Femur (tissue), 1 donor: Measurements from ENCODE around the gene CCSER1.
"Not testable (repeated sequence)": the region's sequence is repeated elsewhere in the genome, so short reads cannot be mapped to it uniquely, and the experiment has no call there.

ENCODE experiments used
- DNase-seq: peaks from one replicate; pipeline ENCODE4 v3.0.0-alpha.2; 2017

CCSER1 gene

GRCh38 chr4:91092398-91092980, 965.3 kb downstream of the CCSER1 start:
- no peak for DNase-seq

DNA sequence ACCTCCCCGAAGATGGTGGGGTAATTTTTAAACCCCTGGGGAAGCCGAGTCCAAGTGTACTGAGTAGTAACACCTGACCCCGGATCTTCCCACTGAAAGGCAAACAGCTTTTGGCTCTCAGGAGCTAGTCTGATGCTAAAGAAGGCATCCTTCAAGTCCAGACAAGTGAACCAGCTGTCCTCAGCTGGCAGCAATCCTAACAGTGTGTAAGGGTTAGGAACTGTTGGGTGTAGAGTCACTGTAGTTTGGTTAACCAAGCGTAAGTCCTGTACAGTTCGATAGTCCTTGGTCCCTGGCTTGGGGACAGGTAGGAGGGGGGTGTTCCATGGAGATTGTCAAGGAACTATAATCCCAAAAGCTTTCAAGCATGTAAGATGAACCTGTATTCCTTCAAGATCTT, 967.0 kb downstream of the CCSER1 start:
- DNase-seq, result not testable (repeated sequence)

DNA sequence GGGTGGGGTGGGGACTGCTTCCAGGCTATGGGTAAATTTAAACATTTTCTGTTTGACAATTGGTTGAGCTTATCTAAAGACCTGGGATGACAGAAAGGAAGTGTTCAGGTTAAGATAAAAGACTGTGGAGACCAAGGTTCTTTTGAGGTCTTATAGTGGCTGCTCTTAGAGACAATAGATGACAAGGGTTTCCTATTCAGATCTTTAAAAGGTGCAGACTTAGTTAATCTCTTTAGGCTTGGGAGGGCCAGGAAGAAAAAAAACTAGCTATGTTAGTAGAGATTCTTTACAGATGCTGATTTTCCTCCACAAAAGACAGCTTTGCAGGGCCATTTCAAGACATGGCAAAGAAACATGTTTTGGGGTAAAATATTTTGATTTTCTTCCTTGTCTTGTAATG, 972.5 kb downstream of the CCSER1 start:
- DNase-seq, result no peak

GRCh38 chr4:91108751-91109150, 981.6 kb downstream of the CCSER1 start:
- no peak for DNase-seq

- DNase-seq, result no peak
Observed at GRCh38 chr4:91111556-91111955, 984.4 kb downstream of the CCSER1 start.

DNA sequence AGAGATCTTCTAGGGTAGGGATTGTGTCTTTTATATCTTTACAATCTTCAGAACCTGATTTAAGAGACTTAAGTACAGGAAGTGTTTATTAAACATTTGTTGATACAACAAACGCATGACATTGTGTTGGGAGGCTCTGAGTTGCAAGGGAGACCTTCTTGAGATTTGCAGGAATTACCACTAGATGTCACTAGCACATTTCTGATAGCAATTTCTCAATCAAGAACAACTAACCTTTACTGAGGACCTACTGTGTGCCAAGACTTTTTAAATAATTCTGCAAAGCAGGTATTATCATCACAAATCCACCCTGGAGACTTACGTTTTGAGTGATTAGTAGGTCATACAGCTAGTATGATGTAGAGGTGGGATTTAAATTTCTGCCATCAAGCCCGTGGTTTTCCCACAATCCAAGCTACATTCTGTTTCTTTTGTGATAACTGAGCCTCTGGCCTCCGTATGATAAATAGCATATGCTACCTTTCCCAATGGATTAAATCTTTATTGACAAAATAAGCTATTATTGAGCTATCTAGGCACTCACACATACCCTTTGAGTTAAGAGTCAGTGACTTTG, 986.0 kb downstream of the CCSER1 start:
- DNase-seq, result no peak

- no peak for DNase-seq
Observed at GRCh38 chr4:91114386-91114785, 987.2 kb downstream of the CCSER1 start.

- DNase-seq, result no peak
Observed at GRCh38 chr4:91116861-91117260, 989.7 kb downstream of the CCSER1 start.

DNA sequence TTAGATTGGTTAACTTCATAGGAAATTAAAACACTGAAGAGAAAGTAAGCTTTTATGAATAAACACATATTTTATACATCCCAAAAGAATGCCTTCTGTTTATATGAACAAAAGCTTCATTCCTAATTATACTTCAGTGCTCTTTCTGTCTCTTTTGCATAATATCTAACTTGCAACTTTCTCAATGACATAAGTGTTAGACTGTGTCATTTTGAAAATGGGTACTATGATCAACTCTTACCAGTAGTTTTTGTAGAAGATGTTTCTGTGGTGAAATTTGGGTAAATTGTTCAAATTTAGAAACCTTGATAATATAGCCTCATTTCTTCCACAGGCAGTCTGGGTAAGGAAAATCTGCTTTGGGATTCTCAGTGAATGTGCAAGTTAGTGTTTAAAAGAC, 991.4 kb downstream of the CCSER1 start:
- DNase-seq, result no peak

DNA sequence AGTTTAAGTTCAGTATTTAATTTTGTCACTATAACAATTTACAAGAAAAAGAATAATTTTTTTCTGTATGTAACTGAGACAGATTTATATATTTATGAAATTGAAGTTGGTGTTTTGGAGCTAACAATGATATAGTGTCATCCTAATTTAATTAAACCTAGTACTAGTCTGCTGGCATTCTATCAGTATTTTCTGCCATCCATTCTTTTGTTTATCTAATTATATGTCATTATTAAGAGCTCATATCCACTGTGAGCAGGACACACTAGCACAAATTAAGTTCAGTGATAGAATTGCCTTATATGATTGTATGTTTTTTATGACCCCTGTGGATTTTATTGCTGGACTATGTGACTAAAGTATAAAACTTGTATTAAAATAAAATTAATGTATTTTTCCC, 996.5 kb downstream of the CCSER1 start:
- no peak for DNase-seq

DNA sequence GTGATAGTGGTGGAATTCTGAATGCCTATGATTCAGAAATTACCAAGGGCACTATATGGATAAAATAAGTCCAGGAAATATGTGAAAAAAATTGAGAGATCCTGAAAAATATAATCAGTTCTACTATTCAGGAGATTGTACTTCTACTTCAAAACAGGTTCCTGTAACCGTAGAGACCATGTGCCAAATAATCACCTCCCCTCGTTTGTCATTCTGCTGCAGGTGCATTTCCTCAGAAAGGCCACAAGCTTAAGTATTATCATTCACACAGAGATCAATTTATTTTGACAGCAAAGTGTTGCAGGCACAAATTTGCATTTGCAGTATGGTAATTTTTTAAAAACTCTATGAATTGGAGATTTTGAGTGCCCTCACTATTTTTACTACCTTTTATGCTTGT, 1000.0 kb downstream of the CCSER1 start:
- DNase-seq, result no peak

- no peak for DNase-seq
Observed at GRCh38 chr4:91127831-91128230, 1000.6 kb downstream of the CCSER1 start.

DNA sequence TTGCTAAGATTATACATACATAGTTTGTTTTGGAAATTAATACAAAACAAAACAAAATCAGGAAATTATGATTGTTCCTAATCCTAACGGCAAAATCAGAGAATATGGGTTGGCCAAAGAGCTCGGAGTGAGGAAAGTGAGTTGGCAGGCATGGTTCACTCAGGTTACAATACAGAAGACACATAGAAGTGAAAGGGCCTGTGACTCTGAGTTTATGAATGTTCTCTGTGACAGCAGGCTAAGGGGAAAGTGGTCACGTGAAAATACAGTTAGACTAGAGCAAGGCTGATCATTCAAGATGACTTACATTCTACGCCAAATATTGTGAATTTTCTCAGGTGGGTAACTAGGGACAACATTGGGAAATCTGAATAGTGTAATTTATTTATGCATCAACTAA, 1001.3 kb downstream of the CCSER1 start:
- DNase-seq, result no peak

DNA sequence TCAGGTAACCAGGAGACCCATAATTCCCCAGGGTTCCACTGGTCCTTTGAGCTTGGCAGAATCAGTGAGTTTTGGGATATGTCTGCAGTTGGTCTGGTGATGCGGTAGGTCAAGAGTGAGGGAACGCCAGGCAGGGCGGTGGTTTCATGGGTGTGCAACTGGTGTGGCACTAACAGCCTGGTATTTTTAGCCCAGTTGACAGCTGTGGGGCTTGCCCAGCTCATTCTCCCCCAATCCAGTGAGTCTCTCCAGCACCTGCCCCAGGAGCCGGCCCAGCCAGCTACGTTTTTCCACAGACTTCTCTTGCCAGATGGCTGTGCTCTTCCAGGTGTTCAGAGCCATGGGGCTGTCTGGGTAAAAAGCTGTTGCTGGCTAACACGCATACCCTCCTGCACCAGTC, 1019.9 kb downstream of the CCSER1 start:
- no peak for DNase-seq

- not testable (repeated sequence) for DNase-seq
Observed at GRCh38 chr4:91154041-91154440, 1026.8 kb downstream of the CCSER1 start.

DNA sequence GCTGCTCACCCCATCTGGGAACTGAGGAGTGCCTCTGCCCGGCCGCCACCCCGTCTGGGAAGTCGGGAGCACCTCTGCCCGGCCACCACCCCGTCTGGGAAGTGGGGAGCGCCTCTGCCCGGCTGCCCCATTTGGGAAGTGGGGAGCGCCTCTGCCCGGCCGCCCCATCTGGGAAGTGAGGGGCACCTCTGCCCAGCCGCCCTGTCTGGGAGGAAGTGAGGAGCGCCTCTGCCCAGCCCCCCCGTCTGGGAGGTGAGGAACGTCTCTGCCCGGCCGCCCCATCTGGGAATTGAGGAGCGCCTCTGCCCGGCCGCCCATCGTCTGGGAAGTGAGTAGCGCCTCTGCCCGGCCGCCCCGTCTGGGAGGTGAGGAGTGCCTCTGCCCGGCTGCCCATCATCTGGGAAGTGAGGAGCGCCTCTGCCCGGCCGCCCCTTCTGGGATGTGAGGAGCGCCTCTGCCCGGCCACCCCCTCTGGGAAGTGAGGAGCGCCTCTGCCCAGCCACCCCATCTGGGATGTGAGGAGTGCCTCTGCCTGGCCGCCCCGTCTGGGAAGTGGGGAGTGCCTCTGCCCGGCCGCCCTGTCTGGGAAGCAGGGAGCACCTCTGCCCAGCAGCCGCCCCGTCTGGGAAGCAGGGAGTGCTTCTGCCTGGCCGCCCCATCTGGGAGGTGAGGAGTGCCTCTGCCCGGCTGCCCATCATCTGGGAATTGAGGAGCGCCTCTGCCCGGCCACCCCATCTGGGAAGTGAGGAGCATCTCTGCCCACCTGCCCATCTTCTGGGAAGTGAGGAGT, 1040.9 kb downstream of the CCSER1 start:
- DNase-seq, result not testable (repeated sequence)

GRCh38 chr4:91170768-91171167, 1043.6 kb downstream of the CCSER1 start:
- no peak for DNase-seq

- no peak for DNase-seq
Observed at GRCh38 chr4:91171217-91171616, 1044.0 kb downstream of the CCSER1 start.

DNA sequence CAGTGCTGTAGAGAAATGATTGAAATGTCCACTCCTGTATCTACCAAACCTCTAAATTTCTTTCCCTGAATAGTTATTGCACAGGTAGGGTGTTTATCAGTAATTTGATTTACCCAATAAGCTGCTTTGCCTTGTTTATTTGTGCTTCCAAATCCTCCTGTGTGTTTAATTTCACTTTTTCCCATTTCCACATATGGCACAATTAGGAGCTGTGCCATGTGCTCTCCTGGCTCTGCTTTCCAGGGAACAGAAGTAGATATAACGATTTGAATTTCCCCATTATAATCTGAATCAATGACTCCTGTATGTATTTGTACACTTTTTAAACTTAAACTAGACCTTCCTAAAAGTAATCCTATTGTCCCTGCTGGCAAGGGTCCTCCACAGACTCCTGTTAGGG, 1057.9 kb downstream of the CCSER1 start:
- not testable (repeated sequence) for DNase-seq

DNA sequence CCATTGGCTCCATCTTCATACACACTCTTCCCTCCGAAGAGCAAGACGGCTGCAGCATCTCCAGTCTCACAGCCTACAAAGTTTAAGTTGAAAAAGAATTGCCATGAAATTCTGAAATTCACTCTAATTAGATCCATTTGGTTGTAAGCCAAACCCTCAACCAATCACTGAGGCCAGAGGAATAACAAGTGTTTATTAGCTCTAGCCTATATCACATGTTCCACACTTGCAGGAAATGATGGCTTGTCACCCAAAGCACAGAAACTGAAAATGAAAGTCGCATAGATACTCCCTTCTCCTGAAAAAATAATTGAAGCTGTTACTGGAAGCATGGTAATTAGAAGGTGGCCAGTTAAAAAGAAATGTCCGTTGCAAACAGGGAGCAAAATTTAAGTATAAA, 1071.8 kb downstream of the CCSER1 start:
- DNase-seq, result no peak

DNA sequence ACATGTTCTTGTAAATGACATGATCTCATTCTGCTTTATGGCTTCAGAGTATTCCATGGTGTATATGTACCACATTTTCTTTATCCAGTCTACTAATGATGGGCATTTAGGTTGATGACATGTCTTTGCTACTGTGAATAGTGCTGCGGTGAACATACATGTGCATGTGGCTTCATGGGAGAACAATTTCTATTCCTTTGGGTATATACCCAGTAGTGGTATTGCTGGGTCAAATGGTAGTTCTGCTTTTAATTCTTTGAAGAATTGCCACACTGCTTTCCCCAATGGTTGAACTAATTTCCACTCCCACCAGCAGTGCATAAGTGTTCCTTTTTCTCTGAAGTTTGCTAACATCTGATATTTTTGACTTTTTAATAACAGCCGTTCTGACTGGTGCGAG, 1080.3 kb downstream of the CCSER1 start:
- no peak for DNase-seq

- no peak for DNase-seq
Observed at GRCh38 chr4:91212211-91212610, 1085.0 kb downstream of the CCSER1 start.

GRCh38 chr4:91217831-91218403, 1090.7 kb downstream of the CCSER1 start:
- DNase-seq, result not testable (repeated sequence)

- DNase-seq, result no peak
Observed at GRCh38 chr4:91220315-91220714, 1093.1 kb downstream of the CCSER1 start.
